HCT116 (cell line): ENCODE results near the gene CHKA. TPM values are rescaled to one million over a fixed set of nuclear protein-coding genes. Genes with fewer than 3 reads are reported as not detected.

Experiments used
- ATAC-seq: fragments of 200-7000 bp; cut with Tn5 transposase; 2 replicates; pipeline ENCODE4 v1.9.1; 2020; ENCODE audit warnings: mild to moderate bottlenecking, moderate library complexity
- BruUV-seq: library from RNA; stranded (reverse); fragments of 400-500 nt; replicated peaks from 2 replicates; lab custom pipeline; 2021; lab: Mats Ljungman, UMichigan
- CTCF ChIA-PET: fragments of 300-600 bp; sonication (Branson Sonifier 250); formaldehyde crosslinking; loops from one replicate; lab custom pipeline; 2021; ENCODE audit warnings: antibody characterized with exemption; lab: Charles Lee
- POLR2A ChIA-PET: fragments of 300-600, 350-600 bp; sonication (Branson Sonifier 250); formaldehyde crosslinking; loops from one replicate; lab custom pipeline; 2021; ENCODE audit warnings: antibody characterized with exemption; lab: Charles Lee
- RAD21 ChIA-PET, 2 experiments: fragments of 300-600 bp; sonication (Branson Sonifier 250); formaldehyde crosslinking; loops; one replicate each; lab custom pipeline; 2023; ENCODE audit warnings: low total read pairs in 2 of 2; ENCODE audit not compliant: uncharacterized antibody in 2 of 2, unreplicated experiment in 2 of 2, low non-redundant PET in 1 of 2; lab: Charles Lee
- DNase-seq: peaks from one replicate; pipeline ENCODE4 v3.0.0-alpha.2; 2010; ENCODE audit warnings: low read depth, low spot score
- H2AFZ ChIP-seq: fragments of 200-600 bp; shearing (Covaris generic), sonication (generic); 2 replicates; pipeline ENCODE4 v1.6.1; 2017; ENCODE audit warnings: low read depth, mixed run types, mixed read lengths, antibody characterized with exemption, low read length; ENCODE audit not compliant: poor library complexity, severe bottlenecking
- H3K27ac ChIP-seq: 2 replicates; pipeline ENCODE4 v1.5.1; 2012; ENCODE audit warnings: low read depth, low read length
- H3K27me3 ChIP-seq: fragments of 200-600 bp; sonication (generic); 2 replicates; pipeline ENCODE4 v1.6.1; 2016; ENCODE audit warnings: mixed run types, low read length, mixed read lengths; ENCODE audit not compliant: insufficient read depth
- H3K36me3 ChIP-seq, 2 experiments: fragments of 200-500 bp in 1 of 2; fragments of 200-600 bp in 1 of 2; sonication (Bioruptor generic) in 1 of 2; sonication (generic) in 1 of 2; 2 replicates each; pipeline versions ENCODE4 v1.5.1 to v1.6.1; 2014 to 2016; ENCODE audit warnings: low read length in 2 of 2, inconsistent platforms in 1 of 2, mixed read lengths in 1 of 2, mixed run types in 1 of 2; ENCODE audit not compliant: insufficient read depth in 2 of 2, control insufficient read depth in 1 of 2
- H3K4me1 ChIP-seq, 2 experiments: fragments of 200-600 bp in 1 of 2; sonication (generic) in 1 of 2; 2 replicates each; pipeline versions ENCODE4 v1.5.1 to v1.6.1; 2012 to 2017; ENCODE audit warnings: low read length in 2 of 2, inconsistent platforms in 1 of 2, mild to moderate bottlenecking in 1 of 2, mixed read lengths in 1 of 2, mixed run types in 1 of 2, moderate library complexity in 1 of 2; ENCODE audit not compliant: insufficient read depth in 2 of 2, control insufficient read depth in 1 of 2
- H3K4me2 ChIP-seq: fragments of 200-600 bp; sonication (generic); 2 replicates; pipeline ENCODE4 v1.6.1; 2017; ENCODE audit warnings: mixed run types, low read length, mixed read lengths
- H3K4me3 ChIP-seq, 2 experiments: fragments of 200-600 bp in 1 of 2; sonication (generic) in 1 of 2; replicated peaks in 1 of 2; 2 replicates each; pipeline ENCODE4 v1.5.1; 2011 to 2016; ENCODE audit warnings: low read length in 2 of 2, control low read depth in 1 of 2, low read depth in 1 of 2, mild to moderate bottlenecking in 1 of 2, mixed read lengths in 1 of 2, mixed run types in 1 of 2
- H3K79me2 ChIP-seq: fragments of 200-600 bp; sonication (generic); 2 replicates; pipeline ENCODE4 v1.6.1; 2017; ENCODE audit warnings: mild to moderate bottlenecking, mixed run types, low read length, moderate library complexity, mixed read lengths; ENCODE audit not compliant: insufficient read depth
- H3K9ac ChIP-seq: fragments of 200-600 bp; sonication (generic); 2 replicates; pipeline ENCODE4 v1.6.1; 2016; ENCODE audit warnings: low read length, mixed read lengths
- H3K9me2 ChIP-seq: fragments of 200-600 bp; sonication (generic), shearing (Covaris generic); 2 replicates; pipeline ENCODE4 v1.6.1; 2017; ENCODE audit warnings: mixed run types, mild to moderate bottlenecking, moderate library complexity; ENCODE audit not compliant: insufficient read depth
- H3K9me3 ChIP-seq, 2 experiments: fragments of 200-500 bp in 1 of 2; fragments of 200-600 bp in 1 of 2; sonication (Bioruptor generic) in 1 of 2; sonication (generic) in 1 of 2; 2 replicates each; pipeline ENCODE4 v1.6.1; 2014 to 2017; ENCODE audit warnings: low read length in 2 of 2, mixed read lengths in 2 of 2, inconsistent platforms in 1 of 2, low read depth in 1 of 2, mild to moderate bottlenecking in 1 of 2, mixed run types in 1 of 2, moderate library complexity in 1 of 2; ENCODE audit not compliant: control insufficient read depth in 1 of 2, insufficient read depth in 1 of 2
- H4K20me1 ChIP-seq: fragments of 200-600 bp; sonication (generic), shearing (Covaris generic); 2 replicates; pipeline ENCODE4 v1.6.1; 2017; ENCODE audit warnings: mixed run types, mild to moderate bottlenecking, moderate library complexity; ENCODE audit not compliant: insufficient read depth
- CEBPB ChIP-seq: IDR thresholded peaks from 2 replicates; pipeline ENCODE4 v1.6.1; 2012; ENCODE audit warnings: low read depth
- ELF1 ChIP-seq: IDR thresholded peaks from 2 replicates; pipeline ENCODE4 v1.6.1; 2012; ENCODE audit warnings: low read depth, borderline replicate concordance
- MAX ChIP-seq: IDR thresholded peaks from 2 replicates; pipeline ENCODE4 v1.6.1; 2012
- RAD21 ChIP-seq: IDR thresholded peaks from 2 replicates; pipeline ENCODE4 v1.6.1; 2012; ENCODE audit warnings: low read depth, mild to moderate bottlenecking
- SIN3A ChIP-seq: IDR thresholded peaks from 2 replicates; pipeline ENCODE4 v1.6.1; 2012; ENCODE audit warnings: low read depth
- TCF7L2 ChIP-seq: IDR thresholded peaks from 2 replicates; pipeline ENCODE4 v1.7.0; 2011; ENCODE audit warnings: borderline replicate concordance, inconsistent platforms; ENCODE audit not compliant: insufficient read depth, insufficient read length; ENCODE audit errors: extremely low read depth
- intact Hi-C: fragments of 100-400 bp; cut with micrococcal nuclease; formaldehyde crosslinking; loops from 2 replicates; pipeline ENCODE4 v1.10.0; 2022
- total RNA-seq: library from RNA; stranded (reverse); gene quantifications from one replicate; pipeline ENCODE4 v1.2.1, GENCODE V29; 2021; ENCODE audit not compliant: unreplicated experiment
- TF ChIP-seq, protein P1 (sequence below), 3 experiments: fragments of 200-600 bp in 1 of 3; sonication (generic) in 1 of 3; IDR thresholded peaks in 2 of 3; conservative IDR thresholded peaks in 1 of 3; 2 replicates each; pipeline ENCODE4 v1.5.1; 2012 to 2017; ENCODE audit warnings: low read depth in 2 of 3, low read length in 2 of 3, antibody characterized with exemption in 1 of 3, borderline replicate concordance in 1 of 3, control low read depth in 1 of 3, mild to moderate bottlenecking in 1 of 3, mixed read lengths in 1 of 3, mixed run types in 1 of 3, moderate library complexity in 1 of 3; ENCODE audit not compliant: insufficient read depth in 1 of 3
- TF ChIP-seq, protein P2 (sequence below): IDR thresholded peaks from 2 replicates; pipeline ENCODE4 v1.6.1; 2012; ENCODE audit warnings: low read depth

The CHKA gene
- total RNA-seq, 1 experiment from 2014 or later, result 33.1 TPM

GRCh38 chr11:68057807-68058206, 63.4 kb downstream of the CHKA start (continued):
- TF ChIP-seq ELF1 (no peak), CEBPB (no peak), MAX (no peak), SIN3A (no peak), TCF7L2 (no peak), RAD21 (no peak)
- TF ChIP-seq, protein P1, sequence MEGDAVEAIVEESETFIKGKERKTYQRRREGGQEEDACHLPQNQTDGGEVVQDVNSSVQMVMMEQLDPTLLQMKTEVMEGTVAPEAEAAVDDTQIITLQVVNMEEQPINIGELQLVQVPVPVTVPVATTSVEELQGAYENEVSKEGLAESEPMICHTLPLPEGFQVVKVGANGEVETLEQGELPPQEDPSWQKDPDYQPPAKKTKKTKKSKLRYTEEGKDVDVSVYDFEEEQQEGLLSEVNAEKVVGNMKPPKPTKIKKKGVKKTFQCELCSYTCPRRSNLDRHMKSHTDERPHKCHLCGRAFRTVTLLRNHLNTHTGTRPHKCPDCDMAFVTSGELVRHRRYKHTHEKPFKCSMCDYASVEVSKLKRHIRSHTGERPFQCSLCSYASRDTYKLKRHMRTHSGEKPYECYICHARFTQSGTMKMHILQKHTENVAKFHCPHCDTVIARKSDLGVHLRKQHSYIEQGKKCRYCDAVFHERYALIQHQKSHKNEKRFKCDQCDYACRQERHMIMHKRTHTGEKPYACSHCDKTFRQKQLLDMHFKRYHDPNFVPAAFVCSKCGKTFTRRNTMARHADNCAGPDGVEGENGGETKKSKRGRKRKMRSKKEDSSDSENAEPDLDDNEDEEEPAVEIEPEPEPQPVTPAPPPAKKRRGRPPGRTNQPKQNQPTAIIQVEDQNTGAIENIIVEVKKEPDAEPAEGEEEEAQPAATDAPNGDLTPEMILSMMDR (IDR thresholded peaks at IDR 0.05 in 2 of 3, conservative IDR thresholded peaks at IDR 0.05 in 1 of 3; ENCODE audit: borderline replicate concordance in 1 of 3, insufficient read depth in 1 of 3, low read depth in 2 of 3, low read length in 2 of 3), result no peak

DNA sequence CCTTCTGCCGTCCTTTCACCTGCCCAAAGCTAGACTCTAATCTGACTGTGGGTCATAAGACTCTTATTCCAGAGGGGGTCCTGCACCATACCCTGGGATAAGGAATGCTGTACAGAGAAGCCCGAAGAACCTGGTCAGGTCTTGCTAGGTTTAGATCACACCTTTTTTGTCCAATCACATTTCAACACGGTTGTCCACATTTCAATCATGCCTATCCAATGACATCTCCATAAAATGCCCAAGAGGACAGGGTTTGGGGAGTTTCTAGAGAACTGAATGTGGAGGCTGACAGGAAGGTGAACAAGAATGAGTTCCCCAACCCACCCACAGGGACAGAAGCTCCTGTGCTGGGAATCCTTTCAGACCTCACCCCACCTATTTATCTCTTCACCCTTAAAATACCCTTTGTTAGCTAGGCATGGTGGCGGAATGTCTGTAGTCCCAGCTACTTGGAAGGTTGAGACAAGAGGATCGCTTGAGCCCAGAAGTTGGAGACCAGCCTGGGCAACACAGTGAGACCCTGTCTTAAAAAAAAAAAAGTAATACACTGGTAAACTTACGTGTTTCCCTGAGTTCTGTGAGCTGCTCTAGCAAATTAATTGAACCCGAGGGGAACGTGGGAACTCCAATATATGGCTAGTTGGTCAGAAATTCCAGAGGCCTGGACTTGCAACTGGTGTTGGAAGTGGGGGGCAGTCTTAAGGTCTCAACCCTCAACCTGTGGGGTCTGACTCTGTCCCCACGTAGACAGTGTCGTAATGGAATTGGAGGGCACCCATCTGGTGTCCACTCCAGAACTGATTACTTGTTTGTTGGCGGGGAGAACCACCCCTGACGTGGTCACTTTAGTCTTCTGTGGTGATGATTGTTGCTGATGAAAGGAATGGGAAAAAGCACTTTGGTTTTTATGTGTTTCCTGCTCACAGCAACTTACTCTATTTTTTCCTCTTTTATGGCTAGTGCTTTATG, 64.6 kb downstream of the CHKA start:
- H3K27ac ChIP-seq, result no peak overlapping the region
- H3K9ac ChIP-seq, result no peak overlapping the region
- H3K9me3 ChIP-seq, result no peaks in the 10 kb centered on the region
- BruUV-seq, result no TSS peak
- no peak for ATAC-seq
- TF ChIP-seq, protein P2, sequence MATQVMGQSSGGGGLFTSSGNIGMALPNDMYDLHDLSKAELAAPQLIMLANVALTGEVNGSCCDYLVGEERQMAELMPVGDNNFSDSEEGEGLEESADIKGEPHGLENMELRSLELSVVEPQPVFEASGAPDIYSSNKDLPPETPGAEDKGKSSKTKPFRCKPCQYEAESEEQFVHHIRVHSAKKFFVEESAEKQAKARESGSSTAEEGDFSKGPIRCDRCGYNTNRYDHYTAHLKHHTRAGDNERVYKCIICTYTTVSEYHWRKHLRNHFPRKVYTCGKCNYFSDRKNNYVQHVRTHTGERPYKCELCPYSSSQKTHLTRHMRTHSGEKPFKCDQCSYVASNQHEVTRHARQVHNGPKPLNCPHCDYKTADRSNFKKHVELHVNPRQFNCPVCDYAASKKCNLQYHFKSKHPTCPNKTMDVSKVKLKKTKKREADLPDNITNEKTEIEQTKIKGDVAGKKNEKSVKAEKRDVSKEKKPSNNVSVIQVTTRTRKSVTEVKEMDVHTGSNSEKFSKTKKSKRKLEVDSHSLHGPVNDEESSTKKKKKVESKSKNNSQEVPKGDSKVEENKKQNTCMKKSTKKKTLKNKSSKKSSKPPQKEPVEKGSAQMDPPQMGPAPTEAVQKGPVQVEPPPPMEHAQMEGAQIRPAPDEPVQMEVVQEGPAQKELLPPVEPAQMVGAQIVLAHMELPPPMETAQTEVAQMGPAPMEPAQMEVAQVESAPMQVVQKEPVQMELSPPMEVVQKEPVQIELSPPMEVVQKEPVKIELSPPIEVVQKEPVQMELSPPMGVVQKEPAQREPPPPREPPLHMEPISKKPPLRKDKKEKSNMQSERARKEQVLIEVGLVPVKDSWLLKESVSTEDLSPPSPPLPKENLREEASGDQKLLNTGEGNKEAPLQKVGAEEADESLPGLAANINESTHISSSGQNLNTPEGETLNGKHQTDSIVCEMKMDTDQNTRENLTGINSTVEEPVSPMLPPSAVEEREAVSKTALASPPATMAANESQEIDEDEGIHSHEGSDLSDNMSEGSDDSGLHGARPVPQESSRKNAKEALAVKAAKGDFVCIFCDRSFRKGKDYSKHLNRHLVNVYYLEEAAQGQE, result no peak
- no peak for TF ChIP-seq MAX
- CTCF ChIA-PET, result no interaction called here
- no peak overlapping the region for H2AFZ ChIP-seq
- intact Hi-C loops, result no loop called here
- no peak overlapping the region for H3K4me3 ChIP-seq
- H3K9me2 ChIP-seq, result no peaks in the 10 kb centered on the region
- no peak overlapping the region for H3K4me2 ChIP-seq
- RAD21 ChIA-PET, result no interaction called here
- no peaks in the 10 kb centered on the region for H3K4me1 ChIP-seq
- POLR2A ChIA-PET, result no interaction called here
- no peaks in the 10 kb centered on the region for H3K27me3 ChIP-seq
- H3K36me3 ChIP-seq, result peaks cover 3 to 22% of the 10 kb centered on the region in 2 experiments; a peak in 3 of 4 replicates
- H3K79me2 ChIP-seq, result no peaks in the 10 kb centered on the region
- DNase-seq, result no peak
- H4K20me1 ChIP-seq, result no peaks in the 10 kb centered on the region
